Measurements from ENCODE around the gene HNRNPC. TPM values are rescaled to one million over a fixed set of nuclear protein-coding genes. Genes with fewer than 3 reads are reported as not detected.
A peak's percentile ranks its signal among the peaks of the same experiment; 100 is the strongest.
"Not testable (repeated sequence)": the region's sequence is repeated elsewhere in the genome, so short reads cannot be mapped to it uniquely, and the experiment has no call there.

The HNRNPC gene
- total and polyA plus RNA-seq, 8 donors = 377 to 903 (median 765) TPM

DNA sequence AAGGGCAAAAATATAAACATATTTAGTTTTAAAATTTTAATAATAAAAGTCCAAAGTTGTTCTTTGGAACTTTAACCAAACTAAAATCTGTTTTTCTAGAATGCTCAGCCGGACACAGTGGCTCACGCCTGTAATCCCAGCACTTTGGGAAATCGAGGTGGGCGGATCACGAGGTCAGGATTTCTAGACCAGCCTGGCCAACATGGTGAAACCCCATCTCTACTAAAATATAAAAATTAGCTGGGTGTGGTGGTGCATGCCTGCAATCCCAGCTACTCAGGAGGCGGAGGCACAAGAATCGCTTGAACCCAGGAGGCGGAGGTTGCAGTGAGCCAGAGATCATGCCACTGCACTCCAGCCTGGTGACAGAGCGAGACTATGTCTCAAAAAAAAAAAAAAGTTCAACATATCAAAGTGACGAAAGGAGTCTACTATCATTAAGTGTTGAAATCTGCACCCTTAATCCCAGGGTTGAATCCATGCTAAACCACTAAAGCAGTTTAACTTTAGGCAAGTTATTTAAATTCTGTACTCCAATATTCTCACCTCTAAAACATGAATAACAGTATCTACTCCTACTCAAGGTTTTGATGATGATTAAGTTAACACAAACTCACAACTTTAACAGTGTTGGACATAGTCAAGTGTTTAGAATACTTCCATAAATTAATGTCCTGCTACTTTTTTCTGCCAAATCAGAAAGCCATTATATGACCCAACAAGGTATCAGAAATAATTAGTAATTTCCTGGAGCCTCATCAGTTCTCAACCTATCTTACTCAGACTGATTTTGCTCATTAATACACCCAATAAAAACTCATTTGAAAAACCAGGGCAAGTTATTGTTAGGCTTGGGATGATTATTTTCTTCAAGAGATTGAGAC lies 11.0 kb downstream of the HNRNPC start:
- Histone ChIP-seq H3K27me3 (no peaks in the 10 kb centered on the region), H3K9me3 (no peaks in the 10 kb centered on the region), H3K27ac (no peak overlapping the region), H3K4me1 (peaks cover 38 to 95% of the 10 kb centered on the region in 2 donors), H3K36me3 (peaks cover 6 to 97% of the 10 kb centered on the region in 2 donors), H3K4me3 (no peak overlapping the region)
- ATAC-seq (no peak), DNase-seq (no peak)
- intact Hi-C loops (cut with DNase I) = no loop called here
- TF ChIP-seq, protein P1, sequence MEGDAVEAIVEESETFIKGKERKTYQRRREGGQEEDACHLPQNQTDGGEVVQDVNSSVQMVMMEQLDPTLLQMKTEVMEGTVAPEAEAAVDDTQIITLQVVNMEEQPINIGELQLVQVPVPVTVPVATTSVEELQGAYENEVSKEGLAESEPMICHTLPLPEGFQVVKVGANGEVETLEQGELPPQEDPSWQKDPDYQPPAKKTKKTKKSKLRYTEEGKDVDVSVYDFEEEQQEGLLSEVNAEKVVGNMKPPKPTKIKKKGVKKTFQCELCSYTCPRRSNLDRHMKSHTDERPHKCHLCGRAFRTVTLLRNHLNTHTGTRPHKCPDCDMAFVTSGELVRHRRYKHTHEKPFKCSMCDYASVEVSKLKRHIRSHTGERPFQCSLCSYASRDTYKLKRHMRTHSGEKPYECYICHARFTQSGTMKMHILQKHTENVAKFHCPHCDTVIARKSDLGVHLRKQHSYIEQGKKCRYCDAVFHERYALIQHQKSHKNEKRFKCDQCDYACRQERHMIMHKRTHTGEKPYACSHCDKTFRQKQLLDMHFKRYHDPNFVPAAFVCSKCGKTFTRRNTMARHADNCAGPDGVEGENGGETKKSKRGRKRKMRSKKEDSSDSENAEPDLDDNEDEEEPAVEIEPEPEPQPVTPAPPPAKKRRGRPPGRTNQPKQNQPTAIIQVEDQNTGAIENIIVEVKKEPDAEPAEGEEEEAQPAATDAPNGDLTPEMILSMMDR (IDR thresholded peaks at IDR 0.05) = no peak

DNA sequence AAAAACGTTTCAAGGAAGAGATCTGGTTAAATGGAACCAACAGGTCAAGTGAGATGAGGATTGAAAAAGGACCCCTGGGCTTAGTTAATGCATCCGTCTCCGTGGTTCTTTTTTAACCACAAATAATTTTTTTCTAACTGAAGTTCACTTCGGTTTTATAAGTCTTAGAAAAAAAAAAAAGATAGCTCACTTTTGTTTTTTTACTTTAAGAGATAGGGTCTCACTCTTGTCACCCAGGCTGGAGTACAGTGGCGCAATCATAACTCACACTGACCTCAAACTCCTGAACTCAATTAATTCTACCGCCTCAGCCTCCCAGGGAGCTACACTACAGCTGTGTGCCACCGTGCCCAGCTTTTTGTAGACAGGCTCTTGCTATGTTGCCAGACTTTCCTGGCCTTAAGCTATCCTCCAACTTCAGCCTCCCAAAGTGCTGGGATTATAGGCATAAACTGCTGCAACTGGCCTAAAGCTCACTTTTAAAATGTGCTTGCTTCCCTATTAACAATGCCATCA lies 11.8 kb downstream of the HNRNPC start:
- intact Hi-C loops (cut with DNase I) = no loop called here
- Histone ChIP-seq H3K9me3 (no peaks in the 10 kb centered on the region), H3K36me3 (peaks cover 6 to 95% of the 10 kb centered on the region in 2 donors), H3K27ac (peak overlapping the region in 1 of 2 donors; percentile 33), H3K4me3 (no peak overlapping the region), H3K4me1 (peaks cover 31 to 87% of the 10 kb centered on the region in 2 donors), H3K27me3 (no peaks in the 10 kb centered on the region)
- ATAC-seq (peak; percentile 47), DNase-seq (no peak)
- TF ChIP-seq, protein P1 (IDR thresholded peaks at IDR 0.05) = no peak

DNA sequence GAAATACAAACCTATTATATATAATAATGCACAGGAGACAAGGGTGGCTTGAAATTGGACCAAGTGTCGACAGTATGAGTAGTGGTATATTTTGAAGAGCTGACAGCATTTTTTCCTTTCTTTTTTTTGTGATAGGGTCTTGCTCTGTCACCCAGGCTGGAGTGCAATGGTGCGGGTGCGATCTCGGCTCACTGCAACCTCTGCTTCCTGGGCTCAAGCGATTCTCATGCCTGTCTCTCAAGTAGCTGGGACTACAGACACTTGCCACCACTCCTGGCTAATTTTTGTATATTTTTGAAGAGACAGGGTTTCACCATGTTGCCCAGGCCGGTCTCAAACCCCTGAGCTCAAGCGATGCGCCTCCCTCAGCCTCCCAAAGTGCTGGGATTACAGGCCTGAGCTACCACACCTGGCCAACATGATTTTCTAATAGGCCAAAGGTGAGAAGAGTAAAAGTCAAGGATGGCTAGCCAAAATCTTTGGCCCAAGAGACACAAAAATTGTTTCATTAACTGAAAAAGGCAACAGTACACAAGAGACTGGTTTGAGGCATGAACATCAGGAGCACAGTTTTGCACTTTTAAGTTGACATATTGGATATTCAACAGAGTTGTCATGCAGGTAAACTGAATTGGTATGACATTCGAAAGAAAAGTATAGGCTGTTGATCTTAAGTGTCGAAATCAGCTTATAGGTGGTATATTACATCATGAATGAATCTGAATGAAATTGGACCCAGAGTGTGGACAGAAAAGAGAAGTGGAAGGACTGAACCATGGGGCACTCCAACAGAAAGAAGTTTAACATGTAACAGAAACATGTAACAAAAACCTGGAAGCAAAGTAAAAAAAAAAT lies 12.5 kb downstream of the HNRNPC start:
- Histone ChIP-seq H3K4me1 (peaks cover 25 to 80% of the 10 kb centered on the region in 2 donors), H3K27ac (peak overlapping the region in 1 of 2 donors; percentile 11), H3K27me3 (no peaks in the 10 kb centered on the region), H3K4me3 (no peak overlapping the region), H3K36me3 (peaks cover 6 to 95% of the 10 kb centered on the region in 2 donors), H3K9me3 (no peaks in the 10 kb centered on the region)
- intact Hi-C loops (cut with DNase I) = no loop called here
- ATAC-seq (no peak), DNase-seq (no peak)
- TF ChIP-seq, protein P1 (IDR thresholded peaks at IDR 0.05) = no peak

DNA sequence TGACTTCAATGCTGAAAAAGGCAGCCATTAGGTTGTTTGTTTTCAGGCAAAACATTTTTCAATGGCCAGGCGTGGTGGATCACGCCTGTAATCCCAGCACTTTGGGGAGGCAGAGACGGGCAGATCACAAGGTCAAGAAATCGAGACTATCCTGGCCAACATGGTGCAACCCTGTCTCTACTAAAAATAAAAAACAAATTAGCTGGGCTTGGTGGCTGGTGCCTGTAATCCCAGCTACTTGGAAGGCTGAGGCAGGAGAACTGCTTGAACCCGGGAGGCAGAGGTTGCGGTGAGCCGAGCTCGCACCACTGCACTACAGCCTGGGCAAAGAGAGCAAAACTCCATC lies 13.2 kb downstream of the HNRNPC start:
- ATAC-seq; H3K27ac ChIP-seq; DNase-seq; H3K4me3 ChIP-seq; H3K27me3 ChIP-seq; H3K9me3 ChIP-seq; intact Hi-C loops (cut with DNase I): not testable (repeated sequence)
- H3K36me3 ChIP-seq = peaks cover 6 to 95% of the 10 kb centered on the region in 2 donors
- H3K4me1 ChIP-seq = peaks cover 25 to 73% of the 10 kb centered on the region in 2 donors

DNA sequence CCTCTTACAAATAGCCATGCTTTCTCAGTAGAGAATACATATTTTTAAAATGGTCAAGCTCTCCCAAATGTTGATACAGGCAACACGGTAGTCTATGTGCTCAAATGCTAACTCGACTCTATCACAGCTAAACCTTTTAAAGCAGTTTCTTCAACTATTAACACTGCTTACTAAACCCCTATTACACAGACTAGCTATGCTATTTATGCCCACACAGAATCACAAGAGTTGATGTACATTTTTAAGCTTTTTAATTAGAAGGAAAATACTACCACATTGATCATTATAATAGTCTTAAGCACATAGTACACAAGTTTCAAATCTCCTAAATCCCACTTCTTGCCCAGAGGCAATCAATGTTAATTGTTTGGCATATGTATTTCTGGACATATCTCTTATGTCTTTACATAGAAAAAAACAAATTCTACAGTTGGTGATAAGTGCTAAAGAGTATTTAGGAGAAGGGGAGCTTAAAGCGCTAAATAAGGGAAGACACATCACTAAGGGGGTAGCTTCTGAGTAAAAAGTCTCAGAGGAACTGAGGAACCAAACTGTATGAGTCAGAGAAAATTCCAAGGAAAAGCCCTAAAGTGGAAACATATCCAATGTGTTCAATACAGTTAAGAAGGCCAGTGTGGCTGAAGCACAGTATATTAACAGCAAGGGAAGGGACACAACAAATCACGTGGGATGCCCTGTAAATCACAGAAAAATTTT lies 13.7 kb downstream of the HNRNPC start:
- TF ChIP-seq, protein P1 (IDR thresholded peaks at IDR 0.05) = no peak
- Histone ChIP-seq H3K4me1 (peaks cover 25 to 69% of the 10 kb centered on the region in 2 donors), H3K36me3 (peaks cover 3 to 95% of the 10 kb centered on the region in 2 donors), H3K27me3 (no peaks in the 10 kb centered on the region), H3K9me3 (no peaks in the 10 kb centered on the region), H3K4me3 (no peak overlapping the region), H3K27ac (no peak overlapping the region)
- no peak for DNase-seq
- intact Hi-C loops (cut with DNase I) = no loop called here
- ATAC-seq = no peak
